T-helper 9 cell (primary cell): ENCODE measurements around the gene SLC5A6.

Source experiments
- DNase-seq: peaks from one replicate; pipeline ENCODE4 v3.0.0-alpha.2; 2020
- total RNA-seq, 2 donors: gene quantifications; one replicate each; lab custom pipeline; 2026; lab: John Stamatoyannopoulos, UW

SLC5A6 gene
- total RNA-seq = 43.6 to 152 reads per million in 2 donors

DNA sequence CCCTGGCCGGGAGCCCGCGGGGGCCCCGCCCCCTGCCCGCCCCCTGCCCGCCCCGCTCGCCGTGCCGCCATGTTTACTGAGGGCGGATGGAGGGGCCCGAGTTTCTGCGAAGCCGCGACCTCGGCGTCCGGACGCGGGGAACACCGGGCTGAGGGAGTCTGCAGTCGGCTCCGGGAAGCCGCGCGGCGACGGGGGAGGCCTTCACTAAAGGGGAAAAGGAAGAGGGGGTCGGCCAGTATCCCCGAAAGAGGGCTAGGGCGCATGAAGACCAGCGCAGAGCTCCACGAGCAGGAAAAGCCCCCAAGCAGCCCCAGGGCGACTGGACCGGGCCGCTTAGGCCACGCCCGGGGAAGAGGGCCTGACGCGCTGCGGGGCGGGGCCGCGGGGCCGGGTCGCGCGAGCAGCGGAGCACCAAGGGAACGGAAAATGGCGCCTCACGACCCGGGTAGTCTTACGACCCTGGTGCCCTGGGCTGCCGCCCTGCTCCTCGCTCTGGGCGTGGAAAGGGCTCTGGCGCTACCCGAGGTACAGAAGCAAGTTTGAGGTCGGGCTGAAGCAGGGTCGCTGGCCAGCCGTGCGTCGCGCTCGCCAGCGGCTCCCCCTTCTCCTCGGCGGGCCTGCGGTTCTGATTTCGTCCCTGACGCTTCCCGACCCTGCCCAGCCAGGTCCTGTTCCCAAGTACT lies at the start of gene SLC5A6, which contains the start of gene ATRAID:
TSS of gene SLC5A6 (minus strand) at position 326 of the 683 bp plus-strand sequence. CDS start 4,618 bp downstream, outside the sequence.
TSS of gene ATRAID (plus strand) at position 99 of the 683 bp plus-strand sequence. CDS start at position 427, 328 bp downstream.
- peak; percentile 80 for DNase-seq

DNA sequence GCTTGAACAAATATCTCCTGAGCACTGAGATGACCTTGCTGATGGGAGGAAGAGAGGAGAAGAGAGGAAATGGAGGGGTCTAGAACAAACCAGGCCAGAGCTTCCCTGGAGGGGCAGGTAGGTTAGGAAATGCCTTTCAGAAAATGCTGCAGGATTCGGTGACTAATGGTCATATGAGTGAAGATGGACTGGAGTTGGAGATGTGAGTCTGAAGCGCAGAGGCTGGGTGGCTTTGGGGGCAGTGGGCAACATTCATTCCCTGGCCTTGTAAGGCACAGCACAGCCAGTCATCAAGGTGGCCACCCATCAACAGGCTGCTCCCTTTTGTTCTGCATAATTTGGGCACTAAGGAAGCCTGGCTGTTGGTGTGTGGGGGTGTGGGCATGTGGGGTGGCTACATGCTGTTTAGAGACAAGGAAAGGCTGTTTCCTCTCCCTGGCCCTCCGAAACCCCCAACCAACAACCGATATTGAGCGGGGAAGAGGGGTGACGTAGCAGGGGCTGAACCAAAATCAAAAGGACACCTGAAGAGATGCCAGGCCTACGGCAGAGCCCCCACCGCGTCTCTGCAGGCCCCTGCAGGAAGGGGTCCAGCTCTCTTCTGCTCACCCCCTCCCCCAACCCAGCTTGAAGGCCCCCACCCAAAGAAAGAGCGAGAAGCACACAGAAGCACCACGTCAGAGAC lies 49.3 kb upstream of the SLC5A6 start:
- DNase-seq = no peak

DNA sequence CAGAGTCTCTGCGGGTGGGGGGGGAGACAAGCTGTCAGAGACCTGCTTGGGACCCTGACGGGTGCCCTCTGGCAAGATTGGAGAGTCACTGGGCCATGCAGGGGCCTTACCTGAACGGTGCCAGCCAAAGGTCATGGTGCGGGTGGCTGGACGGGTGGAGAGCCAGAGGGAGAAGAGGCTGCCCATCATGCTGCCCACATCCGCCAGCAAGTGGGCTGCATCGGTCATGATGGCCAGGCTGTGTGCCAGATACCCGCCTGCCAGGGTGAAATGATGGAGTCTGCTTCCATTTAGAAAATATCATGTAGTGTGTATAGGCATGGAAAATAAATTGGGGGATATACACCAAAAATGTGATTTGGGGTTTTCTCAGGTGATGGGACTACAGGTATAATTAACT lies 46.0 kb upstream of the SLC5A6 start:
- no peak for DNase-seq

DNA sequence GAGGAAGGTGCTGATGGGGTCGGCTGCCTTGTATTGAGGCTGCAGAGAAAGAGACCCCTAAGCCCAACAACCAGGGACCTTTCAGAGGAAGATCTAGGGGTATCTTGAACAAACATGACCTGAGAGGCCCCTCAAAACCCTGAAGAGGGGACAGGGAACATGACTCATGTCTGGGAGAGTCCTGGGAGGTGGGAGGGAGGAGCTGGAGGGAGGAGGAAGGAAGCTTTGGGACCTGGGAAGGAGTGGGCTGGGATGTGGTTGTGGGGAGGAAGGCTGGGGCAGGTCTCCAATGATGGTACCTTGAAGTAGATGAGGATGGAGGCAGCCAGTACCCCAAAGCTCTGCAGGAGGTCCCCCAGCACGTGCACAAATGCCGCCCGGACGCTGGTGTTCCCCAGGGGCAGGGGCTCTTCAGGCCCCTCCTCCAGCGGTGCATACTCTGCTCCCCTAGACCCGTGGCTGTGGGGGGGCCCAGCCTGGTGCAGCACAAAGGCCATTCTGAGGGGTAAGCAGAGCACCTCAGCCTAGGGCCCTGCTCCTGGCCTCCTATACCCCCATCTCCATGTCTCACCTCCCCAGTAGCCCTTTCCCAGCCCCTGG lies 44.9 kb upstream of the SLC5A6 start:
- no peak for DNase-seq

DNA sequence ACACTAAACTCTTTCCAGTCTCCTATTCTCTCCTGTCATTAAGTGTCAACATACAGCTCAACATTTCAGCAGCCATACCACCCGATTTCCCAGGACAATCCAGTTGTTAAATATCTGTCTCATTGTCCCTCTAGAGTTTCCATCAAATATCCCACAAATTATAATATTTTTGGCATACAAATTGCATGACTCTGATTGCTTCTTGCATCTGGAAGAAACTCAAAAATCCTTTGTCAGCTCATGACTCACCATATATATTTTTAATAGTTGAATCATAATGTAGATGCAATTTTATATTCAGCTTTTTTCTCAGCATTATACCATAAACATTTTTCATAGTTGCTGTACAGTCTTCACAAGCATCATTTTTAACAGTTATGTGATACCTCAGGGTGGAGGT lies 43.6 kb upstream of the SLC5A6 start:
- no peak for DNase-seq

DNA sequence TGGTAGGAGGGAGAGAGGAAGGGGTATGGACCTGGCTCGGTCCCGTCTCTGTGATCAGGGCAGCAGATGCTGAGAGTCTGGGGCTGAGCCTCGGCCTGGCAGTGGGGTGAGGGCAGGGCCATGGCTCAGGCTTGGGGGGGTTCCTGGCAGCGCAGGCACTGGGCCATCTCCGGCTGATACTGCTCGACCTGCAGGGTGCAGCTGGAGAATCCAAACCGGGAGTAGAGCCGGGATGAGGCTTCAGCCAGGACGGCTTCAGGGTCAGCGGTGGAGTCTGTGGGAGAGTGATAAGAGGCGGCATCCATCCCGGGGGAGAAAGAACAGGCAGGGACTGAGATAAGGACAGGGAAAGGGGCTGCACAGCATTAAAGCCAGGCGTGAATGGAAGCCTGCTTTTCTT lies 43.1 kb upstream of the SLC5A6 start:
- no peak for DNase-seq

- no peak for DNase-seq
Measured at GRCh38 chr2:27251766-27252165, 39.7 kb upstream of the SLC5A6 start.

DNA sequence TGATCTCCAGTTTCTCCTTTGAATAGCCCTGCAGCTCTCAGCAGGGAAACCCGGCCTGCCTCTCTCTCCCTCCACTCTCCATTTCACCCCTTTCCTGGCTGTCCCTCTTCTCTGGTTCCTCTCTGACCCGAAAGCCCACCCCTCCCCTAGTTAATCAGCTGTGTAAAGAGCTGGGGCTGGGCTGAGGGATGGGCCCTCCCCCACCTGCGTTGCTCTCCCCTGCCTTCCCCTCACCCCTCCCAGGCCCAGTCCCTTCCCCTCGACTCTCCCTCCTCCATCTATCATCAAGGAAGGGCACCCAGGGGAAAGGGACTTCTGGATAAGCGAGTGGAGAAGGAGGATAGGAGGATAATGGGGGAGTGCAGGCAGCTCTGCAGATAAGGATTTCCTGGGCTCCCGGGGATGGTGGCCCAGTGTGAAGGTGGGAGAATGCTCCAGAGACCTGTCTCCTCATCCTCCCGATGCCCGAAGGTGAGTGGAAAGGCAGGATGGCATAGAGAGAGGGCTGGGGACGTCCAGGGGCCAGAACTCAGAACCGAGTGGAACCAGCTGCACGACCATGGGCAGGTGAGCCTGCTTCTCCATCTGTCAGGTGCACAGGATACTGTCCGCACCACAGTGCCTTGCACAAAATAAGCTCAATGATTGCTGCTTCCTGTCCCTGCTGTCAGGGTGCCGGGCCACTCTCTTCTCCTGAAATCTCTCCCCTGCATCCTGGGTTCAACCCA lies 38.7 kb upstream of the SLC5A6 start:
- DNase-seq = no peak

DNA sequence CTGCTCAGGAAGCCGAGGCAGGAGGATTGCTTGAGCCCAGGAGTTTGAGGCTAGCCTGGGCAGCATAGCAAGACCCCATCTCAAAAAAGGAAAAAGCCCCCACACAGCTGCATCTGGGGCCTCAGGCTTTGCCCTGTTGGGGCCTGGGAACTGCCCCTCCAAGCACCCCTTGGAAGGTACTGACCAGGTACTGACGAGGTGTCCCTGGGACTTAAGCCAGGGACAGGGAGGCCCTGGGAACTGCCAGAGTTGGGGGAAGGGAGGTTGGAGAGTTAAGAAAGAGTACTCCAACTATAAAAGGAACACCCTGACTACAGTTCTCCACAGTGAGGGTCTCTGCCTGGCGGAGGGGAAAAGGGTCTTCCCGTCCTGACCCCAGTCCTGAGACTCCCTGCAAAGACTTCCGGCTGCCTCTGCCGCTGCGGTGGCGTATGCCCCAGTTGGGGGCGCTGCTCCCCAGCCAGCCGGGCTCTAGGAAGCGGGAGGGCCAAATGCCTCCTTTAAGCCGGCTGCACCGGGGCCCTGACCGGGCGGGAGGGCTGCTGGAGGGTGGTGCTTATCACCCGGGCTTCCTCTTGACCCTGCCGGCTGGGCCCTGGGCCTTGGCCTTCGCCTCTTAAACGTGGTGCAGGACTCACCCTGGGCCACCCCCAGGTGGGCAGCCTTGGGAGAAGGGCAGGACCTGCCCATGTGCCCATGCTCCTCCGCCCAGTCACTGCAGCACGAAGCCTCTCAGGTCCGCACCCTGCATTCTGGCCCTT lies 38.0 kb upstream of the SLC5A6 start:
- no peak for DNase-seq

GRCh38 chr2:27249159-27249890 lies 37.3 kb upstream of the SLC5A6 start:
- no peak for DNase-seq

GRCh38 chr2:27247893-27248292 lies 35.8 kb upstream of the SLC5A6 start:
- no peak for DNase-seq

DNA sequence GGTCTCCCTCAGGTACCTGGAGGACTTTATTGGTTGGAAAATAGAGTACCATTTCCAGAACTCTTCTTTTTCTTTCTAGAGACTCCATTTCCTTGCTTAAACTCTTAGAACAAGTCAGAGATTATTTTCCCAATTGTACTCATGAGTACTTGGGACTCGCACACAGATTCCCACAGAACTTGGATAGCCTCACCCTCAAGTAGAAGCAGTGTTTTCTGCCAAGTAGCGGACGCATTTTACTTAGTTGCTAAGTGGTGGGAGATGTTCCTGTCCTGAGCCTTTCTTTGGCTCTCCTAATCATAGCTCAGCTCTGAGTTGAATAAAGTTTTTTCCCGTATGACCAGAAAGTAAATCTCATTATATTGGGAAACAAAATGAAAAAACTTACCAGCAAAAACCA lies 33.6 kb upstream of the SLC5A6 start:
- no peak for DNase-seq

GRCh38 chr2:27245116-27245515 lies 33.0 kb upstream of the SLC5A6 start:
- no peak for DNase-seq

DNA sequence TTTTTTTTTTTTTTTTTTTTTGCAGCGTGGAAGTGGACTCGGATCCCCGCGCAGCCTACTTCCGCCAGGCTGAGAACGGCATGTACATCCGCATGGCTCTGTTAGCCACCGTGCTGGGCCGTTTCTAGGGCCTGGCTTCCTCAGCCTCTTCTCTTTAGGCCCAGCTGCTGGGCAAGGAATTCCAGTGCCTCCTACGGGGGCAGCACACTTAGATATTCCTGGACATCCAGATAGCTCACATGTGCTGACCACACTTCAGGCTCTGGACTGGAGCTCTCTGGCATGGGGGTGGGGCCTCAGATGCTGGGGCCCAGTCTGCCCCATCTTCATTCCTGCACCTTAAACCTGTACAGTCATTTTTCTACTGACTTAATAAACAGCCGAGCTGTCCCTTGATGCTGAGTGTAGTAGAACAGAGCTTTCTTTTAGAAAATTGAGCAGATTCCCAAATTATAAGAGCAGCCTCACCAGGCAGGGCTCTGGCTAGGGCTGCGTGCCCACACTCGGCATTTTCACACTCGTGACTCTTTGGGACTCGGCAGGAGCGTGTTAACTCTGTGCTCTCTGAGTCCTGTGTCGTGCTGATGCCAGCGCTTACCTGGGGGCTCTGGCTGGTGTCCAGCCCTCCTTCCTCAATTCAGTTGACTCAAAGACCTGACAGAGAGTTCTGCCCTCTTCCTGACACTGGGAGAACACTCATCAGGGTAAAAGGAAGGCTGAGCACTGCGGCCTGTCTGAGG lies 31.5 kb upstream of the SLC5A6 start:
- DNase-seq = no peak

- DNase-seq = no peak
Measured at GRCh38 chr2:27242614-27242951, 30.5 kb upstream of the SLC5A6 start.

DNA sequence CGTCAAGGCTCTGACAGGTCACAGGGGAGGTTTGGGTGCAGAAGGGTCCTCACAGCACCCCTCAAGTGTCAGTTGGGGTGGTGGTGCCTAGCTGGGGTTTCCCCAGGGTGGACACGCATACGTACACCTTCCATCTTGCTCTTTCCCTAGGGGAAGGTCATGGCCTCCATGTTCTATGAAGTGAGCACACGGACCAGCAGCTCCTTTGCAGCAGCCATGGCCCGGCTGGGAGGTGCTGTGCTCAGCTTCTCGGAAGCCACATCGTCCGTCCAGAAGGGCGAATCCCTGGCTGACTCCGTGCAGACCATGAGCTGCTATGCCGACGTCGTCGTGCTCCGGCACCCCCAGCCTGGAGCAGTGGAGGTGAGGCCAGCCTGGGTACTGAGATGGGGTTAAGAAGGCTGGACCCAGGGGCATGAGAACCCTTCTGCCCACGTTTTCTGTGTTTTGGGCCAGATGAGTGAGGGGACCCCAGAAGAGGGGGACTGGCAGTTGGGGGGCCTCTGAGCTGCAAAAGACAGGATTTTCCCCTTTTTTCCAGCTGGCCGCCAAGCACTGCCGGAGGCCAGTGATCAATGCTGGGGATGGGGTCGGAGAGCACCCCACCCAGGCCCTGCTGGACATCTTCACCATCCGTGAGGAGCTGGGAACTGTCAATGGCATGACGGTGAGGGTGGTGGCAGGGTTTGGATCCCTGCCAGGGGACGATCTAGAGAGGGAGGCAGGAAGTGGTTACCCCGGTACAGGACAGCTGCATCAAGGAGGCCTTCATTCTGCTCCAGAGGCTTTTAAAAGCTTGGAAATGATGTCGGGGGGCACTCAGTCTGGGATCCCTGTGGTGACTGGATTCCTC lies 29.9 kb upstream of the SLC5A6 start:
- DNase-seq = no peak

- no peak for DNase-seq
Measured at GRCh38 chr2:27240406-27240805, 28.3 kb upstream of the SLC5A6 start.

GRCh38 chr2:27238976-27239375 lies 26.9 kb upstream of the SLC5A6 start:
- no peak for DNase-seq

GRCh38 chr2:27237341-27237945 lies 25.4 kb upstream of the SLC5A6 start:
- no peak for DNase-seq

DNA sequence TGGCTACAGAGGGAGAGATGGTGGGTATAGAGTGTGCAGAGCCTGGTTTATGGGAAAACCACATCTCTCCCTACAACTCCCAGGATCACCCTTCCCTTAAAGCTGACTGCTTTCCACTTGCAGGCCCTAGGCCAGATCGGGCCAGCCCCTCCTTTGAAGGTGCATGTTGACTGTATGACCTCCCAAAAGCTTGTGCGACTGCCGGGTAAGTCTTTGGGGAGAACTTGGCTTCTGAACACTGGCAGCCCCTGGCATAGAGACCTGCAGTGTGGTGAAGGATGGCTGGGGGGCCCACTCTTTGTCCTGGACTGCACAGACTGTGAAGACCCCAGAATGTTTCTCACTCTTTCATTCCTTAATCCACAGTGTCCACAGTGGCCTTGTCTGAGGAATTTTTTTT lies 24.6 kb upstream of the SLC5A6 start:
- no peak for DNase-seq
